K562 (cell line): Measurements from ENCODE around the gene PIERCE2. TPM values are rescaled to one million over a fixed set of nuclear protein-coding genes. Genes with fewer than 3 reads are reported as not detected.
A peak's percentile ranks its signal among the peaks of the same experiment; 100 is the strongest.

Experiments
- BACH1 ChIP-seq: fragments of 200-800 bp; sonication (Bioruptor generic); IDR thresholded peaks from 2 replicates; pipeline ENCODE4 v1.6.1; 2016; ENCODE audit warnings: missing genetic modification characterization, missing compliant biosample characterization
- CBX2 ChIP-seq: fragments of 200-600 bp; sonication (generic); IDR thresholded peaks from one replicate; pipeline ENCODE4 v1.6.1; 2012; ENCODE audit warnings: mild to moderate bottlenecking, low read length, inconsistent platforms; ENCODE audit not compliant: insufficient read depth, poor library complexity, severe bottlenecking
- EP300 ChIP-seq: IDR thresholded peaks from 2 replicates; pipeline ENCODE4 v1.6.1; 2012; ENCODE audit warnings: low read length, improper control_type of control experiment
- HDGF ChIP-seq: fragments of 450-650 bp; IDR thresholded peaks from 2 replicates; pipeline ENCODE4 v1.6.1; 2016
- IRF1 ChIP-seq: sonication (generic); formaldehyde crosslinking; IDR thresholded peaks from 2 replicates; pipeline ENCODE4 v1.8.0; 2022; ENCODE audit warnings: missing genetic modification reagents, mild to moderate bottlenecking, borderline replicate concordance
- JUN ChIP-seq, 2 experiments: sonication (generic) in 1 of 2; formaldehyde crosslinking in 1 of 2; IDR thresholded peaks; 2 replicates each; pipeline versions ENCODE4 v1.6.1 to v1.8.0; 2012 to 2022; ENCODE audit warnings: borderline replicate concordance in 2 of 2, mild to moderate bottlenecking in 2 of 2, improper control_type of control experiment in 1 of 2, low read depth in 1 of 2, low read length in 1 of 2, missing genetic modification reagents in 1 of 2
- NELFE ChIP-seq: IDR thresholded peaks from 2 replicates; pipeline ENCODE4 v1.6.1; 2011; ENCODE audit warnings: mild to moderate bottlenecking; ENCODE audit not compliant: insufficient read depth, insufficient read length
- NR2F6 ChIP-seq: fragments of 450-650 bp; formaldehyde crosslinking; IDR thresholded peaks from 2 replicates; pipeline ENCODE4 v1.4.0; 2020; ENCODE audit warnings: mild to moderate bottlenecking
- PRMT5 ChIP-seq: sonication (generic); formaldehyde crosslinking; IDR thresholded peaks from 2 replicates; pipeline ENCODE4 v1.5.0; 2020; ENCODE audit warnings: missing genetic modification reagents
- PYGO2 ChIP-seq: fragments of 450-650 bp; IDR thresholded peaks from 2 replicates; pipeline ENCODE4 v1.6.1; 2016; ENCODE audit warnings: mild to moderate bottlenecking, missing genetic modification characterization, moderate library complexity, missing compliant biosample characterization
- TEAD4 ChIP-seq, 2 experiments: sonication (generic) in 1 of 2; formaldehyde crosslinking in 1 of 2; IDR thresholded peaks; 2 replicates each; pipeline versions ENCODE4 v1.6.1 to v1.8.0; 2012 to 2022; ENCODE audit warnings: borderline replicate concordance in 1 of 2, inconsistent platforms in 1 of 2, low read length in 1 of 2, mild to moderate bottlenecking in 1 of 2, missing genetic modification reagents in 1 of 2
- ZNF146 ChIP-seq: IDR thresholded peaks from one replicate; pipeline ENCODE4 v1.6.1; 2018; ENCODE audit warnings: missing compliant biosample characterization; ENCODE audit not compliant: unreplicated experiment
- ZNF696 ChIP-seq: fragments of 250-450 bp; sonication (Bioruptor Pico); conservative IDR thresholded peaks from 2 replicates; pipeline ENCODE4 v1.4.0; 2020; ENCODE audit warnings: mild to moderate bottlenecking, moderate library complexity
- polyA plus RNA-seq, 8 experiments: library from polyadenylated mRNA; depleted of rRNA in 4 of 8; stranded (reverse) in 5 of 8; unstranded in 3 of 8; fragments of >200 nt; fragmentation: Nextera tagmentation in 2 of 8; fragmentation: Illumina TruSeq in 1 of 8; extraction: Ambion mirVana in 2 of 8; extraction: Trizol in 1 of 8; gene quantifications; 2 replicates each; pipeline versions ENCODE4 v1.2.1 to v1.2.3, GENCODE V29; 2011 to 2014; ENCODE audit warnings: inconsistent platforms in 1 of 8, missing spikeins in 1 of 8
- total RNA-seq, 7 experiments: library from RNA; depleted of rRNA in 6 of 7; stranded (reverse); fragments of >200 nt in 6 of 7; fragmentation: Illumina TruSeq in 2 of 7; extraction: Trizol in 2 of 7; gene quantifications; 2 replicates each; pipeline versions ENCODE4 v1.2.1 to v1.2.3, GENCODE V29; 2011 to 2021; ENCODE audit warnings: low replicate concordance in 1 of 7
- TF ChIP-seq, protein P1 (sequence below): fragments of 200-800 bp; sonication (Bioruptor generic); IDR thresholded peaks from 2 replicates; pipeline ENCODE4 v1.6.1; 2016; ENCODE audit warnings: missing genetic modification characterization, missing compliant biosample characterization

Gene PIERCE2
- total and polyA plus RNA-seq, 9 of the 15 experiments (the other 6 are each of a cell fraction or from before 2014, with no cell fraction given), result 2.9 to 4.8 (median 4.0) TPM

- TF ChIP-seq, protein P1, sequence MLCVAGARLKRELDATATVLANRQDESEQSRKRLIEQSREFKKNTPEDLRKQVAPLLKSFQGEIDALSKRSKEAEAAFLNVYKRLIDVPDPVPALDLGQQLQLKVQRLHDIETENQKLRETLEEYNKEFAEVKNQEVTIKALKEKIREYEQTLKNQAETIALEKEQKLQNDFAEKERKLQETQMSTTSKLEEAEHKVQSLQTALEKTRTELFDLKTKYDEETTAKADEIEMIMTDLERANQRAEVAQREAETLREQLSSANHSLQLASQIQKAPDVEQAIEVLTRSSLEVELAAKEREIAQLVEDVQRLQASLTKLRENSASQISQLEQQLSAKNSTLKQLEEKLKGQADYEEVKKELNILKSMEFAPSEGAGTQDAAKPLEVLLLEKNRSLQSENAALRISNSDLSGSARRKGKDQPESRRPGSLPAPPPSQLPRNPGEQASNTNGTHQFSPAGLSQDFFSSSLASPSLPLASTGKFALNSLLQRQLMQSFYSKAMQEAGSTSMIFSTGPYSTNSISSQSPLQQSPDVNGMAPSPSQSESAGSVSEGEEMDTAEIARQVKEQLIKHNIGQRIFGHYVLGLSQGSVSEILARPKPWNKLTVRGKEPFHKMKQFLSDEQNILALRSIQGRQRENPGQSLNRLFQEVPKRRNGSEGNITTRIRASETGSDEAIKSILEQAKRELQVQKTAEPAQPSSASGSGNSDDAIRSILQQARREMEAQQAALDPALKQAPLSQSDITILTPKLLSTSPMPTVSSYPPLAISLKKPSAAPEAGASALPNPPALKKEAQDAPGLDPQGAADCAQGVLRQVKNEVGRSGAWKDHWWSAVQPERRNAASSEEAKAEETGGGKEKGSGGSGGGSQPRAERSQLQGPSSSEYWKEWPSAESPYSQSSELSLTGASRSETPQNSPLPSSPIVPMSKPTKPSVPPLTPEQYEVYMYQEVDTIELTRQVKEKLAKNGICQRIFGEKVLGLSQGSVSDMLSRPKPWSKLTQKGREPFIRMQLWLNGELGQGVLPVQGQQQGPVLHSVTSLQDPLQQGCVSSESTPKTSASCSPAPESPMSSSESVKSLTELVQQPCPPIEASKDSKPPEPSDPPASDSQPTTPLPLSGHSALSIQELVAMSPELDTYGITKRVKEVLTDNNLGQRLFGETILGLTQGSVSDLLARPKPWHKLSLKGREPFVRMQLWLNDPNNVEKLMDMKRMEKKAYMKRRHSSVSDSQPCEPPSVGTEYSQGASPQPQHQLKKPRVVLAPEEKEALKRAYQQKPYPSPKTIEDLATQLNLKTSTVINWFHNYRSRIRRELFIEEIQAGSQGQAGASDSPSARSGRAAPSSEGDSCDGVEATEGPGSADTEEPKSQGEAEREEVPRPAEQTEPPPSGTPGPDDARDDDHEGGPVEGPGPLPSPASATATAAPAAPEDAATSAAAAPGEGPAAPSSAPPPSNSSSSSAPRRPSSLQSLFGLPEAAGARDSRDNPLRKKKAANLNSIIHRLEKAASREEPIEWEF, result 0 out of 2 replicates have a peak, but pooled peaks have one; percentile 28
- TF ChIP-seq PRMT5 (CRISPR knock-in tag), result no peak
- no peak for TF ChIP-seq HDGF
- no peak for TF ChIP-seq CBX2
- no peak for TF ChIP-seq NELFE
- no peak for TF ChIP-seq IRF1
- no peak for TF ChIP-seq NR2F6 (CRISPR knock-in tag)
- TF ChIP-seq TEAD4 (IDR thresholded peaks at IDR 0.05; ENCODE audit: low read length), result peak; percentile 68
- TF ChIP-seq TEAD4 (CRISPR knock-in tag; IDR thresholded peaks at IDR 0.05; ENCODE audit: borderline replicate concordance), result no peak
- TF ChIP-seq EP300, result peak; percentile 90
- peak; percentile 84; the same call in 1 of the 2 replicates for TF ChIP-seq BACH1 (tag)
- no peak for TF ChIP-seq PYGO2 (tag)
- TF ChIP-seq ZNF146 (CRISPR knock-in tag), result no peak
- TF ChIP-seq JUN (IDR thresholded peaks at IDR 0.05; ENCODE audit: borderline replicate concordance, low read depth, low read length), result no peak
- TF ChIP-seq JUN (CRISPR knock-in tag; IDR thresholded peaks at IDR 0.05; ENCODE audit: borderline replicate concordance), result no peak
- no peak for TF ChIP-seq ZNF696 (CRISPR knock-in tag)
These were observed 4.8 kb upstream of the PIERCE2 start (continued) for GRCh38 chr15:55403531-55403930.
